ENCODE data around the gene C19orf25. TPM values are rescaled to one million over a fixed set of nuclear protein-coding genes. Genes with fewer than 3 reads are reported as not detected.

The C19orf25 gene
- total and polyA plus RNA-seq, 2 of the 13 experiments (the other 11 are each of a cell fraction or from before 2014, with no cell fraction given): 14.2 to 32.4 TPM

- TF ChIP-seq ZBTB7A (CRISPR knock-in tag; IDR thresholded peaks at IDR 0.05) (0 out of 2 replicates have a peak, but pooled peaks have one; percentile 31), FOXJ3 (CRISPR knock-in tag; IDR thresholded peaks at IDR 0.05; ENCODE audit: borderline replicate concordance) (no peak), HNRNPK (IDR thresholded peaks at IDR 0.05; ENCODE audit: low read depth, low read length, poor library complexity, severe bottlenecking) (no peak), GLI4 (CRISPR knock-in tag; IDR thresholded peaks at IDR 0.05; ENCODE audit: borderline replicate concordance) (no peak), EEA1 (CRISPR knock-in tag; IDR thresholded peaks at IDR 0.05; ENCODE audit: borderline replicate concordance) (no peak), PAF1 (CRISPR knock-in tag; IDR thresholded peaks at IDR 0.05) (no peak), HOXA7 (CRISPR knock-in tag; IDR thresholded peaks at IDR 0.05) (no peak), ZC3H4 (CRISPR knock-in tag; IDR thresholded peaks at IDR 0.05; ENCODE audit: borderline replicate concordance) (no peak), CCAR2 (optimal IDR thresholded peaks at IDR 0.05; ENCODE audit: low read depth, low read length) (no peak), HOXA3 (CRISPR knock-in tag; IDR thresholded peaks at IDR 0.05) (peak; percentile 52; the same call in 1 of the 2 replicates)
- TF ChIP-seq, protein P1, sequence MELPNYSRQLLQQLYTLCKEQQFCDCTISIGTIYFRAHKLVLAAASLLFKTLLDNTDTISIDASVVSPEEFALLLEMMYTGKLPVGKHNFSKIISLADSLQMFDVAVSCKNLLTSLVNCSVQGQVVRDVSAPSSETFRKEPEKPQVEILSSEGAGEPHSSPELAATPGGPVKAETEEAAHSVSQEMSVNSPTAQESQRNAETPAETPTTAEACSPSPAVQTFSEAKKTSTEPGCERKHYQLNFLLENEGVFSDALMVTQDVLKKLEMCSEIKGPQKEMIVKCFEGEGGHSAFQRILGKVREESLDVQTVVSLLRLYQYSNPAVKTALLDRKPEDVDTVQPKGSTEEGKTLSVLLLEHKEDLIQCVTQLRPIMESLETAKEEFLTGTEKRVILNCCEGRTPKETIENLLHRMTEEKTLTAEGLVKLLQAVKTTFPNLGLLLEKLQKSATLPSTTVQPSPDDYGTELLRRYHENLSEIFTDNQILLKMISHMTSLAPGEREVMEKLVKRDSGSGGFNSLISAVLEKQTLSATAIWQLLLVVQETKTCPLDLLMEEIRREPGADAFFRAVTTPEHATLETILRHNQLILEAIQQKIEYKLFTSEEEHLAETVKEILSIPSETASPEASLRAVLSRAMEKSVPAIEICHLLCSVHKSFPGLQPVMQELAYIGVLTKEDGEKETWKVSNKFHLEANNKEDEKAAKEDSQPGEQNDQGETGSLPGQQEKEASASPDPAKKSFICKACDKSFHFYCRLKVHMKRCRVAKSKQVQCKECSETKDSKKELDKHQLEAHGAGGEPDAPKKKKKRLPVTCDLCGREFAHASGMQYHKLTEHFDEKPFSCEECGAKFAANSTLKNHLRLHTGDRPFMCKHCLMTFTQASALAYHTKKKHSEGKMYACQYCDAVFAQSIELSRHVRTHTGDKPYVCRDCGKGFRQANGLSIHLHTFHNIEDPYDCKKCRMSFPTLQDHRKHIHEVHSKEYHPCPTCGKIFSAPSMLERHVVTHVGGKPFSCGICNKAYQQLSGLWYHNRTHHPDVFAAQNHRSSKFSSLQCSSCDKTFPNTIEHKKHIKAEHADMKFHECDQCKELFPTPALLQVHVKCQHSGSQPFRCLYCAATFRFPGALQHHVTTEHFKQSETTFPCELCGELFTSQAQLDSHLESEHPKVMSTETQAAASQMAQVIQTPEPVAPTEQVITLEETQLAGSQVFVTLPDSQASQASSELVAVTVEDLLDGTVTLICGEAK (IDR thresholded peaks at IDR 0.05): no peak
- TF ChIP-seq, protein P1 (CRISPR knock-in tag; IDR thresholded peaks at IDR 0.05): no peak; the same call in 1 of the 2 replicates
- TF ChIP-seq, protein P2, sequence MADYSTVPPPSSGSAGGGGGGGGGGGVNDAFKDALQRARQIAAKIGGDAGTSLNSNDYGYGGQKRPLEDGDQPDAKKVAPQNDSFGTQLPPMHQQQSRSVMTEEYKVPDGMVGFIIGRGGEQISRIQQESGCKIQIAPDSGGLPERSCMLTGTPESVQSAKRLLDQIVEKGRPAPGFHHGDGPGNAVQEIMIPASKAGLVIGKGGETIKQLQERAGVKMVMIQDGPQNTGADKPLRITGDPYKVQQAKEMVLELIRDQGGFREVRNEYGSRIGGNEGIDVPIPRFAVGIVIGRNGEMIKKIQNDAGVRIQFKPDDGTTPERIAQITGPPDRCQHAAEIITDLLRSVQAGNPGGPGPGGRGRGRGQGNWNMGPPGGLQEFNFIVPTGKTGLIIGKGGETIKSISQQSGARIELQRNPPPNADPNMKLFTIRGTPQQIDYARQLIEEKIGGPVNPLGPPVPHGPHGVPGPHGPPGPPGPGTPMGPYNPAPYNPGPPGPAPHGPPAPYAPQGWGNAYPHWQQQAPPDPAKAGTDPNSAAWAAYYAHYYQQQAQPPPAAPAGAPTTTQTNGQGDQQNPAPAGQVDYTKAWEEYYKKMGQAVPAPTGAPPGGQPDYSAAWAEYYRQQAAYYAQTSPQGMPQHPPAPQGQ (CRISPR knock-in tag; IDR thresholded peaks at IDR 0.05; ENCODE audit: borderline replicate concordance): no peak
- TF ChIP-seq, protein P3, sequence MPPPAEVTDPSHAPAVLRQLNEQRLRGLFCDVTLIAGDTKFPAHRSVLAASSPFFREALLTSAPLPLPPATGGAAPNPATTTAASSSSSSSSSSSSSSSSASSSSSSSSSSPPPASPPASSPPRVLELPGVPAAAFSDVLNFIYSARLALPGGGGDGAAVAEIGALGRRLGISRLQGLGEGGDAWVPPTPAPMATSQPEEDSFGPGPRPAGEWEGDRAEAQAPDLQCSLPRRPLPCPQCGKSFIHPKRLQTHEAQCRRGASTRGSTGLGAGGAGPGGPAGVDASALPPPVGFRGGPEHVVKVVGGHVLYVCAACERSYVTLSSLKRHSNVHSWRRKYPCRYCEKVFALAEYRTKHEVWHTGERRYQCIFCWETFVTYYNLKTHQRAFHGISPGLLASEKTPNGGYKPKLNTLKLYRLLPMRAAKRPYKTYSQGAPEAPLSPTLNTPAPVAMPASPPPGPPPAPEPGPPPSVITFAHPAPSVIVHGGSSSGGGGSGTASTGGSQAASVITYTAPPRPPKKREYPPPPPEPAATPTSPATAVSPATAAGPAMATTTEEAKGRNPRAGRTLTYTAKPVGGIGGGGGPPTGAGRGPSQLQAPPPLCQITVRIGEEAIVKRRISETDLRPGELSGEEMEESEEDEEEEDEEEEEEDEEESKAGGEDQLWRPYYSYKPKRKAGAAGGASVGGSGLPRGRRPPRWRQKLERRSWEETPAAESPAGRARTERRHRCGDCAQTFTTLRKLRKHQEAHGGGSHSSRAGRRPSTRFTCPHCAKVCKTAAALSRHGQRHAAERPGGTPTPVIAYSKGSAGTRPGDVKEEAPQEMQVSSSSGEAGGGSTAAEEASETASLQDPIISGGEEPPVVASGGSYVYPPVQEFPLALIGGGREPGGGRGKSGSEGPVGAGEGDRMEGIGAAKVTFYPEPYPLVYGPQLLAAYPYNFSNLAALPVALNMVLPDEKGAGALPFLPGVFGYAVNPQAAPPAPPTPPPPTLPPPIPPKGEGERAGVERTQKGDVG (CRISPR knock-in tag; IDR thresholded peaks at IDR 0.05; ENCODE audit: borderline replicate concordance): no peak
These were observed 33.9 kb upstream of the C19orf25 start, which contains the start of gene ADAMTSL5 (continued) for GRCh38 chr19:1512671-1513498.
